Right atrium auricular region (tissue), 2 donors: ENCODE data around the gene DCAF16. TPM values are rescaled to one million over a fixed set of nuclear protein-coding genes. Genes with fewer than 3 reads are reported as not detected.

ENCODE experiments used
- DNase-seq: peaks from one replicate; pipeline ENCODE4 v3.0.0-alpha.2; 2019; ENCODE audit warnings: low spot score
- H3K27ac ChIP-seq, 2 donors: fragments of 200-600 bp; sonication (generic); 1 replicate in 1 of 2; 2 replicates in 1 of 2; pipeline ENCODE4 v1.5.1; 2016 to 2019
- H3K27me3 ChIP-seq, 2 donors: fragments of 200-600 bp; sonication (generic); one replicate each; pipeline versions ENCODE4 v1.5.1 to v1.6.0; 2017 to 2019
- H3K36me3 ChIP-seq: fragments of 200-600 bp; sonication (generic); one replicate; pipeline ENCODE4 v1.5.1; 2016
- H3K4me1 ChIP-seq, 2 donors: fragments of 200-600 bp; sonication (generic); one replicate each; pipeline versions ENCODE4 v1.5.1 to v1.6.0; 2017 to 2019
- H3K4me3 ChIP-seq, 2 donors: fragments of 200-600 bp; sonication (generic); 1 replicate in 1 of 2; 2 replicates in 1 of 2; pipeline ENCODE4 v1.5.1; 2017 to 2019; ENCODE audit warnings: mild to moderate bottlenecking in 1 of 2, moderate library complexity in 1 of 2
- H3K9me3 ChIP-seq, 2 donors: fragments of 200-600 bp; sonication (generic); one replicate each; pipeline ENCODE4 v1.5.1; 2019
- CTCF ChIP-seq, 2 donors: fragments of 200-600 bp; sonication (generic); IDR thresholded peaks; one replicate each; pipeline ENCODE4 v1.5.1; 2019; ENCODE audit warnings: antibody characterized with exemption in 2 of 2
- total RNA-seq, 2 donors: library from RNA; depleted of rRNA; stranded (reverse); fragments of >200 nt; gene quantifications; one replicate each; pipeline ENCODE4 v1.1.0, GENCODE V29; 2016

Gene DCAF16
- total RNA-seq, 2 donors from 2014 or later = 15.1 to 24.7 TPM

GRCh38 chr4:17762726-17763125 lies 47.8 kb downstream of the DCAF16 start:
- no peak overlapping the region for H3K27ac ChIP-seq
- DNase-seq = no peak
- no peaks in the 10 kb centered on the region for H3K9me3 ChIP-seq
- TF ChIP-seq CTCF (IDR thresholded peaks at IDR 0.05) = no peak
- H3K36me3 ChIP-seq = no peaks in the 10 kb centered on the region
- no peak overlapping the region for H3K4me3 ChIP-seq
- no peaks in the 10 kb centered on the region for H3K4me1 ChIP-seq
- H3K27me3 ChIP-seq = no peaks in the 10 kb centered on the region

- TF ChIP-seq CTCF (IDR thresholded peaks at IDR 0.05) = no peak
- Histone ChIP-seq H3K4me3 (no peak overlapping the region), H3K27me3 (no peaks in the 10 kb centered on the region), H3K36me3 (no peaks in the 10 kb centered on the region), H3K4me1 (no peaks in the 10 kb centered on the region), H3K9me3 (no peaks in the 10 kb centered on the region), H3K27ac (no peak overlapping the region)
- DNase-seq = no peak
Measured at GRCh38 chr4:17761062-17761461, 49.5 kb downstream of the DCAF16 start.

- H3K36me3 ChIP-seq = no peaks in the 10 kb centered on the region
- no peaks in the 10 kb centered on the region for H3K27me3 ChIP-seq
- H3K27ac ChIP-seq = no peak overlapping the region
- H3K9me3 ChIP-seq = no peaks in the 10 kb centered on the region
- no peaks in the 10 kb centered on the region for H3K4me1 ChIP-seq
- H3K4me3 ChIP-seq = no peak overlapping the region
- no peak for TF ChIP-seq CTCF (IDR thresholded peaks at IDR 0.05)
- no peak for DNase-seq
Measured at GRCh38 chr4:17760626-17761025, 49.9 kb downstream of the DCAF16 start.

- H3K27ac ChIP-seq = no peak overlapping the region
- DNase-seq = no peak
- no peaks in the 10 kb centered on the region for H3K9me3 ChIP-seq
- no peak overlapping the region for H3K4me3 ChIP-seq
- H3K36me3 ChIP-seq = no peaks in the 10 kb centered on the region
- no peak for TF ChIP-seq CTCF (IDR thresholded peaks at IDR 0.05)
- H3K4me1 ChIP-seq = no peaks in the 10 kb centered on the region
- no peaks in the 10 kb centered on the region for H3K27me3 ChIP-seq
Measured at GRCh38 chr4:17758485-17758884, 52.1 kb downstream of the DCAF16 start.

GRCh38 chr4:17757621-17758020 lies 52.9 kb downstream of the DCAF16 start:
- H3K4me3 ChIP-seq = no peak overlapping the region
- H3K27me3 ChIP-seq = no peaks in the 10 kb centered on the region
- H3K4me1 ChIP-seq = no peaks in the 10 kb centered on the region
- H3K36me3 ChIP-seq = no peaks in the 10 kb centered on the region
- DNase-seq = no peak
- TF ChIP-seq CTCF (IDR thresholded peaks at IDR 0.05) = no peak
- H3K9me3 ChIP-seq = no peaks in the 10 kb centered on the region
- no peak overlapping the region for H3K27ac ChIP-seq

- no peaks in the 10 kb centered on the region for H3K9me3 ChIP-seq
- no peaks in the 10 kb centered on the region for H3K27me3 ChIP-seq
- H3K4me3 ChIP-seq = no peak overlapping the region
- H3K27ac ChIP-seq = no peak overlapping the region
- no peak for DNase-seq
- no peak for TF ChIP-seq CTCF (IDR thresholded peaks at IDR 0.05)
- H3K4me1 ChIP-seq = no peaks in the 10 kb centered on the region
- H3K36me3 ChIP-seq = no peaks in the 10 kb centered on the region
Measured at GRCh38 chr4:17753646-17754045, 56.9 kb downstream of the DCAF16 start.
